ENCODE measurements around the gene RNF182.

DNA sequence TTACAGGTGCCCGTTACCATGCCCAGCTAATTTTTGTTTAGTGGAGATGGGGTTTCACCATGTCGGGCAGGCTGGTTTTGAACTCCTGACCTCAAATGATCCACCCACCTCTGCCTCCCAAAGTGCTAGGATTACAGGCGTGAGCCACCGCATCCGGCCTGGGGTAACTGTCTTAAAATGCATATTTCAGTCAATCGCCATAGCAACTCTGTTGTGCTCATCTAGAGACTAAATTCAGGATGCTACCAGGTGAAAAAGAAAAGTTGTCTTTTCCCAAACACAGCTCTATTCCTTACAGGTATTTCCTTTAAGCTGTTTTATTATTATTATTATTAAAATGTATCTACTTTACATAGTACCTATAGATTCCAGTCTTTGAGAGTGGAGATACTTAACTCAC is 66.6 kb downstream of the RNF182 start:
- TF ChIP-seq TAF1 (IDR thresholded peaks at IDR 0.05; ENCODE audit: borderline replicate concordance, low read depth, low read length) = no peak
- no peak for TF ChIP-seq POLR2AphosphoS5 (IDR thresholded peaks at IDR 0.05; ENCODE audit: low read depth, low read length)

All from GM12892 (cell line).